K562 (cell line): ENCODE data around the gene MTOR. TPM values are rescaled to one million over a fixed set of nuclear protein-coding genes. Genes with fewer than 3 reads are reported as not detected.

Source experiments
- CREBBP ChIP-seq: IDR thresholded peaks from one replicate; pipeline ENCODE4 v1.6.1; 2012; ENCODE audit warnings: low read depth, mild to moderate bottlenecking, control low read depth, inconsistent platforms, low read length
- DIDO1 ChIP-seq: fragments of 450-650 bp; IDR thresholded peaks from 2 replicates; pipeline ENCODE4 v1.6.1; 2016; ENCODE audit warnings: low read depth, missing biosample characterization, missing genetic modification characterization
- ETV6 ChIP-seq, 3 experiments: fragments of 150-350 bp in 1 of 3; sonication (generic) in 1 of 3; formaldehyde crosslinking in 1 of 3; IDR thresholded peaks; 2 replicates each; pipeline versions ENCODE4 v1.6.1 to v1.8.0; 2014 to 2022; ENCODE audit warnings: borderline replicate concordance in 2 of 3, low read depth in 2 of 3, antibody characterized with exemption in 1 of 3, low read length in 1 of 3, mild to moderate bottlenecking in 1 of 3, missing genetic modification reagents in 1 of 3
- FOS ChIP-seq: IDR thresholded peaks from 3 replicates; pipeline ENCODE4 v1.6.1; 2011; ENCODE audit not compliant: insufficient read length; ENCODE audit errors: extremely low read depth
- ILF3 ChIP-seq: fragments of 450-650 bp; IDR thresholded peaks from 2 replicates; pipeline ENCODE4 v1.6.1; 2018; ENCODE audit warnings: antibody characterized with exemption, mild to moderate bottlenecking, moderate library complexity, borderline replicate concordance
- JUND ChIP-seq, 2 experiments: IDR thresholded peaks; 2 replicates in 1 of 2; 3 replicates in 1 of 2; pipeline ENCODE4 v1.6.1; 2011; ENCODE audit warnings: borderline replicate concordance in 2 of 2, low read depth in 2 of 2, low read length in 2 of 2, improper control_type of control experiment in 1 of 2, missing biosample characterization in 1 of 2, missing genetic modification characterization in 1 of 2, missing genetic modification reagents in 1 of 2
- KHSRP ChIP-seq: fragments of 450-650 bp; IDR thresholded peaks from 2 replicates; pipeline ENCODE4 v1.6.1; 2017
- NELFE ChIP-seq: IDR thresholded peaks from 2 replicates; pipeline ENCODE4 v1.6.1; 2011; ENCODE audit warnings: mild to moderate bottlenecking; ENCODE audit not compliant: insufficient read depth, insufficient read length
- PHTF2 ChIP-seq: fragments of 250-450 bp; sonication (Bioruptor Pico); IDR thresholded peaks from 2 replicates; pipeline ENCODE4 v1.5.0; 2021; ENCODE audit warnings: mild to moderate bottlenecking
- POLR2G ChIP-seq: fragments of 200-400 bp; formaldehyde crosslinking; IDR thresholded peaks from 2 replicates; pipeline ENCODE4 v1.6.1; 2017; ENCODE audit warnings: low read depth, mild to moderate bottlenecking, antibody characterized with exemption, low read length, moderate library complexity
- RUNX1 ChIP-seq: sonication (generic); IDR thresholded peaks from 2 replicates; pipeline ENCODE4 v1.6.1; 2016; ENCODE audit warnings: antibody characterized with exemption, low read depth
- SMARCA5 ChIP-seq: fragments of 450-650 bp; IDR thresholded peaks from 2 replicates; pipeline ENCODE4 v1.6.1; 2016
- SMC3 ChIP-seq: conservative IDR thresholded peaks from 2 replicates; pipeline ENCODE4 v1.6.1; 2011; ENCODE audit warnings: low read depth, low read length, improper control_type of control experiment; ENCODE audit not compliant: insufficient read depth
- SRSF7 ChIP-seq: fragments of 200-400 bp; formaldehyde crosslinking; optimal IDR thresholded peaks from 2 replicates; pipeline ENCODE3; 2017; ENCODE audit warnings: mild to moderate bottlenecking, low read depth, low read length
- TGIF2 ChIP-seq: sonication (generic); formaldehyde crosslinking; IDR thresholded peaks from 2 replicates; pipeline ENCODE4 v1.8.1; 2022; ENCODE audit warnings: mild to moderate bottlenecking, missing genetic modification reagents, moderate library complexity
- ZNF174 ChIP-seq: fragments of 250-450 bp; sonication (Bioruptor Pico); IDR thresholded peaks from 2 replicates; pipeline ENCODE4 v1.4.0; 2020; ENCODE audit warnings: mild to moderate bottlenecking
- ZNF217 ChIP-seq: sonication (generic); formaldehyde crosslinking; IDR thresholded peaks from 2 replicates; pipeline ENCODE4 v1.8.0; 2022; ENCODE audit warnings: mild to moderate bottlenecking, missing genetic modification reagents
- ZNF253 ChIP-seq: fragments of 250-450 bp; sonication (Bioruptor Pico); conservative IDR thresholded peaks from 2 replicates; pipeline ENCODE4 v1.6.1; 2021; ENCODE audit warnings: mild to moderate bottlenecking
- ZNF384 ChIP-seq: IDR thresholded peaks from 2 replicates; pipeline ENCODE4 v1.6.1; 2012; ENCODE audit warnings: low read depth, low read length, improper control_type of control experiment
- ZNF561 ChIP-seq: fragments of 450-650 bp; formaldehyde crosslinking; conservative IDR thresholded peaks from 2 replicates; pipeline ENCODE4 v1.4.0; 2020; ENCODE audit warnings: mild to moderate bottlenecking, moderate library complexity
- ZNF57 ChIP-seq: fragments of 450-650 bp; formaldehyde crosslinking; IDR thresholded peaks from 2 replicates; pipeline ENCODE4 v1.4.0; 2020; ENCODE audit warnings: mild to moderate bottlenecking, moderate library complexity
- ZNF668 ChIP-seq: fragments of 250-450 bp; sonication (Bioruptor Pico); IDR thresholded peaks from 2 replicates; pipeline ENCODE4 v1.8.0; 2022; ENCODE audit warnings: mild to moderate bottlenecking, inconsistent platforms
- polyA plus RNA-seq, 8 experiments: library from polyadenylated mRNA; depleted of rRNA in 4 of 8; stranded (reverse) in 5 of 8; unstranded in 3 of 8; fragments of >200 nt; fragmentation: Nextera tagmentation in 2 of 8; fragmentation: Illumina TruSeq in 1 of 8; extraction: Ambion mirVana in 2 of 8; extraction: Trizol in 1 of 8; gene quantifications; 2 replicates each; pipeline versions ENCODE4 v1.2.1 to v1.2.3, GENCODE V29; 2011 to 2014; ENCODE audit warnings: inconsistent platforms in 1 of 8, missing spikeins in 1 of 8
- total RNA-seq, 7 experiments: library from RNA; depleted of rRNA in 6 of 7; stranded (reverse); fragments of >200 nt in 6 of 7; fragmentation: Illumina TruSeq in 2 of 7; extraction: Trizol in 2 of 7; gene quantifications; 2 replicates each; pipeline versions ENCODE4 v1.2.1 to v1.2.3, GENCODE V29; 2011 to 2021; ENCODE audit warnings: low replicate concordance in 1 of 7
- TF ChIP-seq, protein P1 (sequence below): fragments of 450-650 bp; IDR thresholded peaks from 2 replicates; pipeline ENCODE4 v1.6.1; 2016; ENCODE audit warnings: mild to moderate bottlenecking
- TF ChIP-seq, protein P2 (sequence below): fragments of 250-450 bp; sonication (Bioruptor Pico); IDR thresholded peaks from 2 replicates; pipeline ENCODE4 v1.8.0; 2022; ENCODE audit warnings: inconsistent platforms, mild to moderate bottlenecking, moderate library complexity, borderline replicate concordance

Gene MTOR
- total and polyA plus RNA-seq, 9 of the 15 experiments (the other 6 are each of a cell fraction or from before 2014, with no cell fraction given), result 11.4 to 71.4 (median 52.2) TPM

- TF ChIP-seq ZNF57 (CRISPR knock-in tag) (no peak), SRSF7 (no peak), ETV6 (IDR thresholded peaks at IDR 0.05; ENCODE audit: borderline replicate concordance in 1 of 2, low read depth in 2 of 2, low read length in 1 of 2) (no peak), ETV6 (CRISPR knock-in tag; IDR thresholded peaks at IDR 0.05; ENCODE audit: borderline replicate concordance) (no peak), ZNF384 (no peak), CREBBP (no peak), ZNF217 (no peak), JUND (IDR thresholded peaks at IDR 0.05; ENCODE audit: borderline replicate concordance, low read depth, low read length) (no peak), JUND (tag; IDR thresholded peaks at IDR 0.05; ENCODE audit: borderline replicate concordance, low read depth, low read length) (no peak; the same call in 2 of the 3 replicates), ZNF253 (CRISPR knock-in tag) (no peak), ZNF668 (no peak), RUNX1 (no peak), PHTF2 (CRISPR knock-in tag) (no peak), SMC3 (0 out of 2 replicates have a peak, but pooled peaks have one; percentile 7), FOS (peak; percentile 89), TGIF2 (CRISPR knock-in tag) (no peak), ILF3 (peak; percentile 66; the same call in 1 of the 2 replicates), NELFE (no peak), DIDO1 (no peak), KHSRP (no peak), ZNF174 (CRISPR knock-in tag) (no peak), POLR2G (peak; percentile 91), ZNF561 (CRISPR knock-in tag) (no peak), SMARCA5 (no peak)
- TF ChIP-seq, protein P1, sequence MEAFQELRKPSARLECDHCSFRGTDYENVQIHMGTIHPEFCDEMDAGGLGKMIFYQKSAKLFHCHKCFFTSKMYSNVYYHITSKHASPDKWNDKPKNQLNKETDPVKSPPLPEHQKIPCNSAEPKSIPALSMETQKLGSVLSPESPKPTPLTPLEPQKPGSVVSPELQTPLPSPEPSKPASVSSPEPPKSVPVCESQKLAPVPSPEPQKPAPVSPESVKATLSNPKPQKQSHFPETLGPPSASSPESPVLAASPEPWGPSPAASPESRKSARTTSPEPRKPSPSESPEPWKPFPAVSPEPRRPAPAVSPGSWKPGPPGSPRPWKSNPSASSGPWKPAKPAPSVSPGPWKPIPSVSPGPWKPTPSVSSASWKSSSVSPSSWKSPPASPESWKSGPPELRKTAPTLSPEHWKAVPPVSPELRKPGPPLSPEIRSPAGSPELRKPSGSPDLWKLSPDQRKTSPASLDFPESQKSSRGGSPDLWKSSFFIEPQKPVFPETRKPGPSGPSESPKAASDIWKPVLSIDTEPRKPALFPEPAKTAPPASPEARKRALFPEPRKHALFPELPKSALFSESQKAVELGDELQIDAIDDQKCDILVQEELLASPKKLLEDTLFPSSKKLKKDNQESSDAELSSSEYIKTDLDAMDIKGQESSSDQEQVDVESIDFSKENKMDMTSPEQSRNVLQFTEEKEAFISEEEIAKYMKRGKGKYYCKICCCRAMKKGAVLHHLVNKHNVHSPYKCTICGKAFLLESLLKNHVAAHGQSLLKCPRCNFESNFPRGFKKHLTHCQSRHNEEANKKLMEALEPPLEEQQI, result no peak
- TF ChIP-seq, protein P2, sequence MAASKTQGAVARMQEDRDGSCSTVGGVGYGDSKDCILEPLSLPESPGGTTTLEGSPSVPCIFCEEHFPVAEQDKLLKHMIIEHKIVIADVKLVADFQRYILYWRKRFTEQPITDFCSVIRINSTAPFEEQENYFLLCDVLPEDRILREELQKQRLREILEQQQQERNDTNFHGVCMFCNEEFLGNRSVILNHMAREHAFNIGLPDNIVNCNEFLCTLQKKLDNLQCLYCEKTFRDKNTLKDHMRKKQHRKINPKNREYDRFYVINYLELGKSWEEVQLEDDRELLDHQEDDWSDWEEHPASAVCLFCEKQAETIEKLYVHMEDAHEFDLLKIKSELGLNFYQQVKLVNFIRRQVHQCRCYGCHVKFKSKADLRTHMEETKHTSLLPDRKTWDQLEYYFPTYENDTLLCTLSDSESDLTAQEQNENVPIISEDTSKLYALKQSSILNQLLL, result no peak
Measured at GRCh38 chr1:11059968-11060830, 202.2 kb downstream of the MTOR start, which contains the start of gene SRM (continued).
